GM19452 (cell line): ENCODE measurements around the gene PLEKHN1.

Experiments used
- ATAC-seq: cut with Tn5 transposase; IDR thresholded peaks from one replicate; pipeline ENCODE4 v1.9.1; 2021; ENCODE audit not compliant: unreplicated experiment

The PLEKHN1 gene

DNA sequence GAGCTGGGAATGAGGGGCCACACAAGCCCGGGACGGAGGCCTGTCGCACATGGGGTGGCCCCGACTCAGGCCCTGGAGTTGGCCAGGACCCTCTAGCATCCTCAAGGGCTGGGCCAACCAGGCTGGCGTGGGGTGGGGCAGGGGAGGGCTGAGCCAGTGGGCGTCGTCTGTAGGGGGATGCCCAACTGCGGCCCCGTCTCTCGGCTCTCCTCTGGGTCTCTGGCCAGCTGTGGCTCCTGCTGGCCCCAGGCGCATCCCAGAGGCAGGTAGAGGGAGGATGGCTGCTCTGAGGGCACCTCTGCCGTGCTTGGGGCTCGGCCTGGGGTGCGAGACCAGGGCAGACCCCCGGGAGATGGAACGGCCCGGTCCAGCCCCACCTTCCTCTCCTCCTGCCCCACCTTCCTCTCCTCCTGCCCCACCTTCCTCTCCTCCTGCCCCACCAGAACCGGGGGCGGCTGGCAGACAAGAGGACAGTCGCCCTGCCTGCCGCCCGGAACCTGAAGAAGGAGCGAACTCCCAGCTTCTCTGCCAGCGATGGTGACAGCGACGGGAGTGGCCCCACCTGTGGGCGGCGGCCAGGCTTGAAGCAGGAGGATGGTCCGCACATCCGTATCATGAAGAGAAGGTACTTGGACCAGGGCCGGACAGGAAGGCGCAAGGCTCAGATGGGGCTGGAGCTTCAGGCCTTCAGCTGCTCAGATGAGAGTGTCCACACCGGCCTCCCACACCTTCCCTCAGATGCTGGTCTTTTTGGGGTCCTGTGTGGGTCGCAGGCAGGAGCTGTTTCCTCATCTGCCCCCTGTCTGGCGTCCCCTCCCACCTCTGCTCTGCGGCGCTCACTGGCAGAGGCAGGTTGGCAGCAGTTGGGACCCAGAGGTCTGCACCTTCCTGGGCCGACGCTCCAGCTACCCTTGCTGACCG, 36.3 kb upstream of the PLEKHN1 start:
- no peak for ATAC-seq

DNA sequence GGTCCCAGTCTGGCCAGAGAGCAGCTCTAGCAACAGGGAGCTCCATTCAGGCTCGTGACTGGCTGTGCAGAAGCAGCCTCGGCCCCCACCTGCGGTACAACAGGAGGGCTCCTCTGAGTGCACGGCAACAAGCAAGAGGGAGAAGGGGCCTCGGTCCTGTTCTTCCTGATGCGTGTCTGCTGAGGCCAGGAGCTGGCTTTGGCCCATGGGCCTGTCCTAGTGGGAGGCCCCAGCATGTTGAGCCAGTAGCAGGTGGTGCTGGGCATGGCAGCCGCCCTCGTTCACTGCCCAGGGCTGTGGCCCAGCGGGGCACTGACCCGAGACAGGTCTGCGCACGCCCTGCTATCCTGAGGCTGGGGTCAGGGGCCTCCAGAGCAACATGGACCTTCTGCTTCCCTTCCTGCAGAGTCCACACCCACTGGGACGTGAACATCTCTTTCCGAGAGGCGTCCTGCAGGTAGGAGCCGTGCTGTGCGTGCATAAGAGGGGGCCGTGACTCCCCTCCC, 35.6 kb upstream of the PLEKHN1 start:
- no peak for ATAC-seq

DNA sequence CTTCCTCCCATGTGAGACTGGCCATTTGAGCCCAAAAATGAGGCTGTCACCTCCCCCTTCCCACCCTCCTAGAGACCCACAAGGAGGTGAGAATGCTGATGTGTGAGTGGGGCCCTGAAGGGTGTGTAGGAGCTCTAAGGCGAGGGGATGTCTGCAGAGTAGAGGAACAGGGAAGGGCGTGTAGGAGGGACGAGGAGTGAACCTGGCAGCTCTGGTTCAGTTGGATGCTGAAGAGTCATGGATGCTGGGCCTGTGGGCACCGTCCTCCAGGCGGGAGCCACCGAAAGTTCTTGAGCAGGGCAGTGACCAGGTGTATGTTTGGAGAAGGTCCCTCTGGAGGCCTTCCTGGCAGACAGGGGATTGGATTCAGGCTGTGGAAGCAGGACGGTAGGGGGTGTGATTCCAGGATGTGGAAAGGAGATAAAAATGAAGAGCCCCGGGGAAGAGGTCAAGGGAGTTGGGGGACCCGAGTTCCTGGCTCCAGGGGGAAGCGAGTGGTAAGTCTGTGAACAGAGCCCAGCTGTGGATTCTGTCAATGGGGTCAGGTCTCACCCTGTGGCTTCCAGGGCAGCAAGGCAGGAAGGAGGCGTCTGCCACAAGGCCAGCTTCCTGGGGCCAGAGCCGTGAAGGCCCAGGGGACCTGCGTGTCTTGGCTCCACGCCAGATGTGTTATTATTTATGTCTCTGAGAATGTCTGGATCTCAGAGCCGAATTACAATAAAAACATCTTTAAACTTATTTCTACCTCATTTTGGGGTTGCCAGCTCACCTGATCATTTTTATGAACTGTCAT, 34.7 kb upstream of the PLEKHN1 start:
- no peak for ATAC-seq

DNA sequence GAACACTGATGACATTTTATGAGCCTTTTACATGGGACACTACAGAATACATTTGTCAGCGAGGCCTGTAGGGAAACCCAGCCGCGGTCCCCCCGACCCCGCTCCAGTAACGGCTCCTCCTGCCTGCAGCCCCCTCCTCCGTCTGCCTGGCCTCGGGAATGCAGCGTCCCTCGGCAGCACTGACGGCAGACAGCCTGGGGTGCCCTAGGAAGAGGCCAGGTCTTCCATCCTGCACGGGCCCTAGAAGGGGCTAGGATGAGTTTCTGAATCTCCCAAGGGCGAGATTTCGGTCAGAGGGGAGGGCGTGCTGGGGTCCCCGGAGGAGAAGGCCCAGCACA, 34.1 kb upstream of the PLEKHN1 start:
- no peak for ATAC-seq

DNA sequence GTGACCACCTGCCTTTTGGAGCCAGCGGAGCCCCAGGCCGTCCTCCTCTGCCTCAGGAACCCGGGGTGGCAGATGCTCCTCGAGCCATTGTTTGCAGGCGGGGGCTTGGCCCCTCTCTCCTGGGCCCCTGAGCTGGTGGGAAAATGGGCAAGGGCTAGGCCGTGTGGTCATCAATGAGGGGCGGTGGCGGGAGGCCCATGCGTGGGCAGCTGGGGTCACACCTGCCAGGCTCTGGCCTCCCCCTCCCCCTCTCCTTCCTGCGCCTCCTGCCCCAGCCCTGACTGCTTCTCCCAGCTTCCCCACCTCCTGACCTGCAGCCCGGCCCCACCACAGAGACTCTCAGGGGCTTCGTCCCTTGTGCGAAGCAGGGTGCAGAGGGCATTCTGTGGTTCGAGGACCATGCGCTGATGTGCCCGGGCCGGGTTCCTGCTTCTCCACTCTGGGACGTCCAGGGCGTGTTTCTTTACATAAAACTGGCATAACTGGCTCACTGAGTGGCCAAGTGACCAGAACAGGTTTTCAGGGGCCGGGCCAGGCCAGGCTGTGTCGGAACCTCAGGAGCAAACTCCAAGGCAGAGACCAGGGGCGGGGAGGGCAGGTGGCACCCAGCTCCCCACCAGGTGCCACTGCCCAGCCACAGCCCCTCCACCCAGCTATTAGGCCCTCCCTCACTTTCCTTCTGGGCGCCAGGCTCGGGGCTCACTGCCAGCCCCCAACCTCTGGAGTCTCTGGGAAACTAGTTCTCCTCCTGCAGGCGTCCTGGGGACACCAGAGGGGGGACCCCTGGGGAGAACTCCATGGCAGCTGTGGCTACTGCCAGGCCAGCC, 33.3 kb upstream of the PLEKHN1 start:
- ATAC-seq: no peak

DNA sequence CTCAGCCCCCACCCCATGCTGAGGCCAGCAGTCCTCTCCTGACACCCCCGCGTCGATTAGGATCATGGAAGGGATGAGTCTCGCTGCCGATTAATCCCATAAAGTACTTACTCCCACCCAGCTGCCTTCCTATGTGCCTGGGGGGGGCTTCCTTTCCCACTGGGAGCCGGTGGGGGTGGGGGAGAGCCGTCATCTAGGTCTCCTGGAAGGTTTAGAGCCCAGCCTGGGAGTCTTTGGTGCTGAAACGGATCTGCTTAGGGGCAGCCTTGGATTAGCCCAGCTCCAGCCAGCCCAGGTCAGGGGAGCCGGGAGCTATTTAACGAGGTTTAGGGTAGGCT, 32.7 kb upstream of the PLEKHN1 start:
- no peak for ATAC-seq

DNA sequence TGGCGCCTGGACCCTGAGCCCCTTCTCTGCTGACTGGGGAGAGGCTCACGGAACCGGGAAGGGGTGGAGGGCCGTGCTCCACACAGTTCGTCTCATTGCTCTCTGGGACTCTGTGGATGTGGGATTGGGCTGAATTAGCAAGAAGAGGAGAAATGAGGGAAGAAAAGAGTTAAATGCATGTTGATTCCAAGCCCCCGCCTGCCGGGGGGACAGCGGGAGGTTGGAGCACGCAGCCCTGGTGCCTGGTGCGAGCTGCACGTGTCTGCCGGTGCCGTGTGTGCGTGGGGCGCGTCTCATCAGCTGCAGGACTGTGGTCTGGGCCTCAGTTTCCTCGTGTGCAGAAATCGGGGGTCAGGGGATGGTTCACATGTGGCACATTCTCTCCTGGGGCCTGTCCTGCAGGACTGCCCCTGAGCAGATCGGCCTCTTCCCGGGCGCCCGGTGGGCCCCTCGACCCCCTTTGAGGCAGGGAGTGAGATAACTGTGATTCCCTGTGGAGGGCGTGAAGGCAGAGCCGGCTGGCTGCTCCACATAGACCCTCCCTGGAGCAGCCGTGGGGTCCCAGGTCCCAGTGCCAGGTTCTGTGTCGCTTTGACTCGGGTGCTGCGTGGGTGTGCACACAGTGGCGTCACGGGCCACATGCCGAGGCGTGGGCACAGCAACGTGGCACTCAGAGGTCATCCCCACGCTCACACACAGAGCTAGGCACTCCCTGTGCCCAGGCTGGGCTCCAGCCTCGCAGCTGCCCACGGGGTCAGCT, 31.1 kb upstream of the PLEKHN1 start:
- ATAC-seq: no peak

DNA sequence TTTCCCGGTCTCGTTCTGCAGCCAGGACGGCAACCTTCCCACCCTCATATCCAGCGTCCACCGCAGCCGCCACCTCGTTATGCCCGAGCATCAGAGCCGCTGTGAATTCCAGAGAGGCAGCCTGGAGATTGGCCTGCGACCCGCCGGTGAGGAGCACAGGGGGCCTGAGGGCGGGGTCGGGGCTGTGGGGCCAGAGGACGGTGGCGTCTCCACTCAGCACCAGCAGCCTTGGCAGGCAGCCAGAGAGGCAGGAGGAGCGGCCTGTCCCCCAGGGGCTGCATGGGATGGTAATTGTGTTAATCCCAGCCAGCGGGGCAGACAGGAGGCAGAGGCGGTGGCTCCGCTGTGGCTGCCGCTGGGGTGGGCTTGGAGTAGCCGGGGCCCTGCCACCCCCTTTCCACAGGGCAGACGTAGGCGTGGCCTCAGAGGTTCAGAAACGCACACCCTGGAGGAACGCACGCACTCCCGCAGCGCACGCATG, 30.5 kb upstream of the PLEKHN1 start:
- no peak for ATAC-seq

DNA sequence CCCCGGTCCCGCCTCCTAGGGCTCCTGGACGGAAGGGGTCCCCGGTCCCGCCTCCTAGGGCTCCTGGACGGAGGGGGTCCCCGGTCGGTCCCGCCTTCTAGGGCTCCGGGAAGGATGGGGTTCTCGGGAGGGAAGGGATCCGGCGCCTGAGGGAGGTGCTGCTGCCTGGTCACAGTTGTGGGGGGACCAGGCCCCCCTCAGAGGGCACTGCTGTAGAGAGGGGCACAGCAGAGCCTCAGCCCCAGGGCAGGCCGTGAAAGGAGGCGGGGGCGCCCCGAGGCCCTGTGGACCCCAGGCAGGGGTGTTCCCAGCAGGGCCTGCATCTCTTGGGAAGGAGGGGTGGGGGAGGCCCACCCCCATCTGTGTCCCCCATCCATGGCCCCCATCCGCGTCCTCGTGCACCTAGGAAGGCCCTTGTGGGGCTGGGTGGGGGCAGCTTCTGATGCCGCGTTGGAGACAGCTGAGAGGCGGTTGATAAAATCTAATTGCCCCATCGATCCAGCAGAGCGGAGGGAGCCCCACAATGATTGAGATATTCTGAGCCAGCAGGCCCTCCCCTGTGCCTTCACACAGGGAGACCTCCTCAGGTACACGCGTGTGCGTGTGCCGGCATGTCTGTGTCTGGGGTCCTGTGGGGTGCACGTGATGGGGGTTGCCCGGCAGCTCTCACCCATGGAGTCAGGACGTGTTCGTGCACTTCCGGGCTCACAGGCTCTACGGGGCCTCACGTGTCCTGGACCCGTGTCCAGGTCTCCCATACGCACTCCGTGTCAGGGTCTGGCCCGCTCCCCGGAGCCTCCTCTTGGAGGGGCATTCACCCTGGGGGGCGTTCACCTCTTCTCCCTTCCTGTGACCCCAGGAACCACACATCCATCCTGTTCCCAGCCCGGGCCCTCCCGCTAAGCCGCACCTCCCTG, 29.7 kb upstream of the PLEKHN1 start:
- no peak for ATAC-seq

DNA sequence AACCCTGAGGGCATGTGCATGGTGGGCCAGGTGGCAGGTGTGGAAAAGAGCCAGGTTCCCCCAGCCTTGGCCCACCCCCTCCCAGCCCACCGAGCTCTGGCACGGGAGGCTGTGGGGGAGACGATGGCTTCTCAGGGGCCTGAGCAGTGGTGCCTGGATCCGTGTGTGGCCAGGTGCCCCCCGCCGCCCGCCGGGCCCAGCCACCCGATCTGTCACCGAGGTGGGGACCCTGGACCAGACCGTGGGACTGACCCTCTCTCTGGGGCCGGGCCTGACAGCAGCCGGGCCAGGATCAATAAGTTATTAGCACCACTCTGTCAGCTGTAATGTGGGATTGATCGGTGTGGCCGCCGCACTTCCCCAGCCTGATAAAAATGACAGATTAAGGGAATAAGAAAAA, 28.8 kb upstream of the PLEKHN1 start:
- ATAC-seq: no peak

DNA sequence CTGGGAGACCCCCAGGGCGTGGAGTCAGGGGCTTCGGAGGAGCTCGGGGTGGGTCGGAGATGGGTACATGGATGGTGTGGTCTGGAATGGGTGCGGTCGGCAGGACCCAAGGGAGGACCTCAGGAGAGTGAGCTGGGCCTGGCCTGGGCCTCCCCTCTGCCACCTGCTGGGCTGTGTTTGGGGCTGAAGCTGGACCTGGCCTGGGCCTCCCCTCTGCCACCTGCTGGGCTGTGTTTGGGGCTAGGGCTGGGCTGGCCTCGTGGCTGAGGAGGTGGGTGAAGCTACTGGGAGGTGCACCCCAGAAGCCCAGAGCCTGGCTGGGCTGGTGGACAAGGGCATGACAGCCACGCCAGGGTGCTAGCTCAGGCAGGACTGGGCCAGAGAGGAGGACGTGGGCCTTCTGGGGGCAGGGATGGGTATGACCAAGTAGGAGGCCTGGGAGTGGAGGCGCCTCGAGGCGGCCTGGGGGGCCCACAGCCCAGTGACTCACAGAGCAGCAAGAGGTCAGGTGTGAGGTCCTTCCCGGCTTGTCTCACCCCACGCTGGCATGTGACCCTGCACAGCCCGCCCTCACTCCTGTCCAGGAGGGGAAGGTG, 28.1 kb upstream of the PLEKHN1 start:
- ATAC-seq: no peak

DNA sequence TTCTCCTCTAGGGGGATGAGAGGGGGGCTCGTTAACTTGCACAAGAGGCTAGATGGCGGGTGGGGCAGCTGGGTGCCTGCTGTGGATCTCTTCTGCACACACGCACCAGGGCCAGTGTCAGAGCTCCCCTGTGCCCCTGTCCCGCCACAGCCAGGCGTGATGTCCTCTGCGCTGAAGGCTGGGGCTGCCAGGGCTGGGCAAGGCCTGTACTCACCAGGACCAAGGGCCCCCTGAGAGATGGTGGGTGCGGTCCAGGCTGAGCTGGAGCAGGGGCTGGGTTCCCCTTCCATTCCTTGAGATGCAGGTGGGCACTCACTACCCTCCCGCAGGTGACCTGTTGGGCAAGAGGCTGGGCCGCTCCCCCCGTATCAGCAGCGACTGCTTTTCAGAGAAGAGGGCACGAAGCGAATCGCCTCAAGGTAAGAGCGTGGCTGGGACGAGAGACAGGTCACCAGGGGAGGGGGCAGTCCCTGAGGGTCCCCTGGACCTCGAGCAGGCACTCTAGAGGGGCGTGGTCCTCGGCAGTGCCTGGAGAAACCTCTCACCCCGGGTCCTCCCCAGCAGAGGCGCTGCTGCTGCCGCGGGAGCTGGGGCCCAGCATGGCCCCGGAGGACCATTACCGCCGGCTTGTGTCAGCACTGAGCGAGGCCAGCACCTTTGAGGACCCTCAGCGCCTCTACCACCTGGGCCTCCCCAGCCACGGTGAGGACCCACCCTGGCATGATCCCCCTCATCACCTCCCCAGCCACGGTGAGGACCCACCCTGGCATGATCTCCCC, 27.4 kb upstream of the PLEKHN1 start:
- no peak for ATAC-seq

DNA sequence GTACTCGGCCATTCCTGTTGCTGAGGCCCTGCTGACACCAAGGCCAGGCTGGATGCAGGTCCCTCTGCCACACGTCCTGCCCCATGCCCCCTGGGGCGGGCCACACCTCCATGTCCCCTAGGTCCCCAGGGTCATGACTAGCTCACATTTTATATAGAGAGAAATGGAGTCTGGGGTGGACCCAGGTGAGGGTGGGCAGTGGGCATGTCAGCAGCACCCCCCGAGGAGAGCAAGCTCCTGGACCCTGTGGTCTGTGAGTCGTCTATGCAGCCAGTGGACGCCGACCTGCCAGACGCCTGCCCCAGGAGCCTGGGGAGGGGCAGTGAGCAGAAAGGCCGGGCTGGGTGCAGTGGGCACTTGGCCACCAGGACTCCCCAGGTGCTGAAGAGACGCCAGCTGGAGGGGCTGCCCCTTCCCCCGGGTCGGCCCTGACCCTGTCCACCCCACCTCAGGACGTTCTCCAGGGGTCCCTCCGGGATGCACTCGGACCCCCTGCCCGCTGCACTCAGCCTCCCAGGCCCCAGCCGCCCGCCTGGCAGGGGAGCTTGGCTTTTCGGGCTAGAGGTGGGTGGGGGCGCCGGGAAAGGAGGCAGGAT, 26.7 kb upstream of the PLEKHN1 start:
- no peak for ATAC-seq

DNA sequence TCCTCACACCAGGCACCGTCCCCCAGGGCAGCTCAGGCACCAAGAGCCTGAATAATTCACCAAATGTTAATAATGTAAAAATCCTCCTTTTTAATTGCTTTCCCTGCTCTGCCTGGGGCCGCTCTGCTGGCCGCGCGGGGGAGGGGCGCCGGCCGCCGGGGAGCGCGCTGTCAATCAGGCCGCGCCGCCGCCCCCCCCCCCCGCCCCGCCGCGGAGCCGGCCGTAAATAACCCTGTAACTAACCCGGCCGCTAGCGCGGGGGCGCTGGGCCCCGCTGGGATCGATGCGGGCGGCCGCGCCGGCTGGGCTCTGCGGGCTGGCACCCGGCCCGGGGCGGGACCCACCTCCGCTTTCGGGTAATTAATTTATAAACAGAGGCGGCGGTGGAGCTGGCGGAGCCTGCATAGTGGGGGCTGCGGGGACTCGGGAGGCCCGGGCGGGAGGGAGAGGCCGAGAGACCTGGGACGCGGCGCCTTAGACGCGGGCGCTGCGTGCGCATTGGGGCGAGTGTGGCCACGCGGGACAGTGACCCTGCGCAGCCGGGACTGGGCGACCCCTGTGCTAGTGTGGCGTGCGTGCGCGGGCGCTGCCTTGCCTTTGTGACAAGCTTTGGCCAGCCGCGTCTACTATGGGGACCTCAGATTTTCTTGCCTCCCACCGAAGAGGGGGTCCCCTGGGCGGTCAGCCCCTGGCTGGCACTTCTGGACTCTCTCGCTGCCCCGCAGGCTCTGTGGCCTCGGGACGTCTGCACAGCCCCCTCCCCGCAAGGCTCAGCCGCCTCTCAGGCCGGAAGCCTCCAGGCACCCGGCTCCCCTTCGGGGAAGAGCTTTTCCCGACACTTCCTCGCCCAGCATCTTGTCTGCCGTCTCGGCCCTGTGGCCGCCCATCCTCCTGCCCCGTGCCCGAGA, 25.9 kb upstream of the PLEKHN1 start:
- ATAC-seq: no peak

DNA sequence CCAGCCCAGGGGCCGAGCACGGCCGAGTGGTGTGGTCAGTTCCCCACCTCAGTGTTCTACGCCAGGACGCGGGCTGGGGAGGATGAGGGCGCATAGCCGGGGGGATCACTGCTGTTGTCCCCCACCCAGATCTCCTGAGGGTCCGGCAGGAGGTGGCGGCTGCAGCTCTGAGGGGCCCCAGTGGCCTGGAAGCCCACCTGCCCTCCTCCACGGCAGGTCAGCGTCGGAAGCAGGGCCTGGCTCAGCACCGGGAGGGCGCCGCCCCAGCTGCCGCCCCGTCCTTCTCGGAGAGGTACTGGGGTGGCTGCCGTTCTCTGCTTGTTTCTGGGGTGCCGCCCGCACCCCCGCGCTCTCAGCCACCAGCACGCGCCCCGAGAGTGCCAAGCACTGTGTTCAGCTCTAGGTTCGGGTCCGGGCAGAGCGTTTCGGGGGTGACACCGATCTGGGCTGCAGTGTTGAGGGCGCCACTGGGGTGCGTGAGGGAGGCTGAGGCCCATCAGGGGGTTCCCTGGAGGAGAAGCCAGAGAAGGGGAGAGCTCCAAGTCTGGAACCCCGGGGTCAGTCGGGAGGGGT, 25.2 kb upstream of the PLEKHN1 start:
- no peak for ATAC-seq

DNA sequence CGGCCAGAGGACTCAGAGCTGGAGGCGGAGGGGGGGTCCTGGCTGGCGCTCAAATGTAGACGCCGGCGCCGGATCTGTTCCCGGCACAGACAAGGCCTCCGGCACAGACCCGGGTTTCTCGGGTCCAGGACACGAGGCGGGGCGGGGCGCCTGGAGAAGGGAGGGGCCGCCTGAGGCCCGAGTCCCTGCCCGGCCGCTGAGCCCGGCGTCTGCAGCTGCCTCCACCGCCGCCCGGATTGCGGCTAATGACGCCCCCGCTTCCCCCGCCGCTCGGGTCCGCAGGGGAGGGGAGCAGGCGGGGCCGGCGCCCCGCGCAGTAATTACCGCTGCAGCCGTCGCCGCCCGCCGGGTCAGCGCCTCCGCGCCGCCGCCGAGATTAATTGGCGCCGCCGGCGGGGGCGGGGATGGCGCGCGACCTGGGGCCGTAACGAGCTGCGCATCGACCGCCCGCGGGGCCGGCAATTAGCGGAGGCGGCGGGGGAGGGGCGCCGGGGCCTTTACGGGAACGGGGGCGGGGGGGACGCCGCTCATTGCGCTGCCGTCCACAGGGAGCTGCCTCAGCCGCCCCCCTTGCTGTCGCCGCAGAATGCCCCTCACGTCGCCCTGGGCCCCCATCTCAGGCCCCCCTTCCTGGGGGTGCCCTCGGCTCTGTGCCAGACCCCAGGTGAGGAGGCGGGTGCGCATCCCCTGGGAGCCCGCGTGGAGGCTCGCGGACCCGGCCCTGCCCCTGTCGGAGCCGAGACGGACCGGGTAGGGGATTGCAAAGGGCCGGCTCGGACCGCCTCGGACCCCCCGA, 24.5 kb upstream of the PLEKHN1 start:
- ATAC-seq: no peak
